Tibial nerve (tissue), 4 donors: ENCODE measurements around the gene NOC4L. TPM values are rescaled to one million over a fixed set of nuclear protein-coding genes. Genes with fewer than 3 reads are reported as not detected.
"Not testable (repeated sequence)": the region's sequence is repeated elsewhere in the genome, so short reads cannot be mapped to it uniquely, and the experiment has no call there.

Experiments
- DNase-seq, 2 donors: peaks; one replicate each; pipeline ENCODE4 v3.0.0-alpha.2; 2019; ENCODE audit warnings: low spot score in 2 of 2
- H3K27ac ChIP-seq, 4 donors: fragments of 200-600 bp; sonication (generic) in 3 of 4; one replicate each; pipeline ENCODE4 v1.5.1; 2017 to 2019; ENCODE audit warnings: mild to moderate bottlenecking in 1 of 4
- H3K27me3 ChIP-seq, 2 donors: fragments of 200-600 bp; sonication (generic) in 1 of 2; one replicate each; pipeline versions ENCODE4 v1.5.1 to v1.6.0; 2017 to 2019
- H3K36me3 ChIP-seq, 3 donors: fragments of 200-600 bp; sonication (generic); one replicate each; pipeline ENCODE4 v1.5.1; 2018 to 2019
- H3K4me1 ChIP-seq, 4 donors: fragments of 200-600 bp; sonication (generic) in 3 of 4; one replicate each; pipeline ENCODE4 v1.5.1; 2017 to 2019
- H3K4me3 ChIP-seq, 4 donors: fragments of 200-600 bp; sonication (generic) in 3 of 4; one replicate each; pipeline ENCODE4 v1.5.1; 2017 to 2019; ENCODE audit warnings: mild to moderate bottlenecking in 1 of 4, moderate library complexity in 1 of 4
- H3K9me3 ChIP-seq, 4 donors: fragments of 200-600 bp; sonication (generic) in 3 of 4; one replicate each; pipeline ENCODE4 v1.5.1; 2017 to 2019
- CTCF ChIP-seq, 5 experiments: fragments of 200-600 bp in 3 of 5; fragments of 450-650 bp in 2 of 5; sonication (generic) in 3 of 5; IDR thresholded peaks; one replicate each; pipeline ENCODE4 v1.5.1; 2016 to 2019; ENCODE audit warnings: antibody characterized with exemption in 5 of 5, mild to moderate bottlenecking in 3 of 5, moderate library complexity in 2 of 5
- EP300 ChIP-seq, 2 donors: sonication (generic); formaldehyde crosslinking; IDR thresholded peaks; one replicate each; pipeline ENCODE4 v1.6.1; 2017; ENCODE audit warnings: antibody characterized with exemption in 2 of 2, mild to moderate bottlenecking in 1 of 2
- POLR2A ChIP-seq, 2 donors: fragments of 450-650 bp; IDR thresholded peaks; one replicate each; pipeline ENCODE4 v1.6.1; 2017; ENCODE audit warnings: antibody characterized with exemption in 2 of 2, mild to moderate bottlenecking in 2 of 2, moderate library complexity in 2 of 2
- WGBS, 2 donors: methylation state at CpG; one replicate each; pipeline ENCODE4 v1.1.5; 2018; 5-methylcytosine and 5-hydroxymethylcytosine counted together
- total RNA-seq, 4 donors: library from RNA; depleted of rRNA; stranded (reverse); fragments of >200 nt; gene quantifications; one replicate each; pipeline ENCODE4 v1.1.0, GENCODE V29; 2016

Gene NOC4L
- total RNA-seq, 4 donors from 2014 or later: 8.2 to 24.9 (median 17.0) TPM

- DNase-seq: no peak
- TF ChIP-seq EP300 (IDR thresholded peaks at IDR 0.05) (no peak), POLR2A (IDR thresholded peaks at IDR 0.05) (no peak), CTCF (IDR thresholded peaks at IDR 0.05) (no peak)
- Histone ChIP-seq H3K27me3 (no peaks in the 10 kb centered on the region), H3K4me1 (no peaks in the 10 kb centered on the region), H3K4me3 (no peak overlapping the region), H3K27ac (no peak overlapping the region), H3K9me3 (peaks cover 0 to 11% (median 0%) of the 10 kb centered on the region in 4 donors), H3K36me3 (peaks cover 0 to 40% (median 10%) of the 10 kb centered on the region in 3 donors)
- 87 to 93% methylated on average over 9 to 14 of the region's 14 CpGs for WGBS, 2 donors
Measured at GRCh38 chr12:132130690-132131089, 13.6 kb upstream of the NOC4L start.

GRCh38 chr12:132131229-132131628 lies 13.0 kb upstream of the NOC4L start:
- H3K9me3 ChIP-seq: peaks cover 0 to 11% (median 0%) of the 10 kb centered on the region in 4 donors
- no peak overlapping the region for H3K27ac ChIP-seq
- H3K4me1 ChIP-seq: no peaks in the 10 kb centered on the region
- TF ChIP-seq EP300 (IDR thresholded peaks at IDR 0.05) (no peak), CTCF (IDR thresholded peaks at IDR 0.05) (no peak), POLR2A (IDR thresholded peaks at IDR 0.05) (no peak)
- no peaks in the 10 kb centered on the region for H3K27me3 ChIP-seq
- H3K4me3 ChIP-seq: no peak overlapping the region
- 96% methylated on average over 14 of the region's 14 CpGs for WGBS, 2 donors
- peaks cover 0 to 35% (median 10%) of the 10 kb centered on the region in 3 donors for H3K36me3 ChIP-seq
- no peak for DNase-seq

- H3K36me3 ChIP-seq: peaks cover 0 to 28% (median 6%) of the 10 kb centered on the region in 3 donors
- H3K27me3 ChIP-seq: no peaks in the 10 kb centered on the region
- no peak for DNase-seq
- WGBS, 2 donors: 73 to 89% methylated on average over 14 of the region's 14 CpGs
- TF ChIP-seq EP300 (IDR thresholded peaks at IDR 0.05): no peak
- no peak for TF ChIP-seq POLR2A (IDR thresholded peaks at IDR 0.05)
- TF ChIP-seq CTCF (IDR thresholded peaks at IDR 0.05): no peak
- H3K4me1 ChIP-seq: no peaks in the 10 kb centered on the region
- no peak overlapping the region for H3K27ac ChIP-seq
- peaks cover 0 to 11% (median 0%) of the 10 kb centered on the region in 4 donors for H3K9me3 ChIP-seq
- H3K4me3 ChIP-seq: no peak overlapping the region
Measured at GRCh38 chr12:132131952-132132351, 12.3 kb upstream of the NOC4L start.

GRCh38 chr12:132132609-132133430 lies 11.4 kb upstream of the NOC4L start:
- H3K36me3 ChIP-seq: peaks cover 0 to 24% (median 0%) of the 10 kb centered on the region in 3 donors
- no peak for DNase-seq
- H3K27me3 ChIP-seq: no peaks in the 10 kb centered on the region
- no peaks in the 10 kb centered on the region for H3K4me1 ChIP-seq
- H3K27ac ChIP-seq: no peak overlapping the region
- H3K4me3 ChIP-seq: no peak overlapping the region
- WGBS, 2 donors: 80 to 93% methylated on average over 15 to 29 of the region's 39 CpGs
- peaks cover 0 to 8% (median 0%) of the 10 kb centered on the region in 4 donors for H3K9me3 ChIP-seq
- TF ChIP-seq CTCF (IDR thresholded peaks at IDR 0.05) (no peak), EP300 (IDR thresholded peaks at IDR 0.05) (no peak), POLR2A (IDR thresholded peaks at IDR 0.05) (no peak)

- no peak for DNase-seq
- no peaks in the 10 kb centered on the region for H3K27me3 ChIP-seq
- H3K4me3 ChIP-seq: no peak overlapping the region
- H3K36me3 ChIP-seq: peaks cover 0 to 22% (median 1%) of the 10 kb centered on the region in 3 donors
- no peaks in the 10 kb centered on the region for H3K9me3 ChIP-seq
- TF ChIP-seq CTCF (IDR thresholded peaks at IDR 0.05) (no peak), EP300 (IDR thresholded peaks at IDR 0.05) (no peak), POLR2A (IDR thresholded peaks at IDR 0.05) (no peak)
- 52 to 70% methylated on average over 26 to 27 of the region's 27 CpGs for WGBS, 2 donors
- no peaks in the 10 kb centered on the region for H3K4me1 ChIP-seq
- no peak overlapping the region for H3K27ac ChIP-seq
Measured at GRCh38 chr12:132133952-132134652, 10.2 kb upstream of the NOC4L start.

GRCh38 chr12:132134653-132135183 lies 9.5 kb upstream of the NOC4L start:
- H3K9me3 ChIP-seq, H3K4me3 ChIP-seq, H3K4me1 ChIP-seq, H3K27me3 ChIP-seq, H3K27ac ChIP-seq, DNase-seq: not testable (repeated sequence)
- WGBS, 2 donors: 84 to 96% methylated on average over 3 to 5 of the region's 39 CpGs
- H3K36me3 ChIP-seq: peaks cover 0 to 22% (median 7%) of the 10 kb centered on the region in 3 donors

- not testable (repeated sequence) for H3K27me3 ChIP-seq, H3K4me1 ChIP-seq, H3K27ac ChIP-seq, H3K9me3 ChIP-seq, DNase-seq, H3K4me3 ChIP-seq
- peaks cover 0 to 37% (median 17%) of the 10 kb centered on the region in 3 donors for H3K36me3 ChIP-seq
- WGBS, 2 donors: 65 to 89% methylated on average over 6 to 13 of the region's 21 CpGs
Measured at GRCh38 chr12:132136226-132136625, 8.0 kb upstream of the NOC4L start.
